GM06990 (cell line): Measurements from ENCODE around the gene UGT2B11.

Source experiments
- DNase-seq: peaks from one replicate; pipeline ENCODE4 v3.0.0-alpha.2; 2011; ENCODE audit not compliant: insufficient read length; ENCODE audit errors: extremely low read depth
- H3K27me3 ChIP-seq: replicated peaks from 2 replicates; pipeline ENCODE4 v1.6.0; 2011; ENCODE audit warnings: low read length; ENCODE audit not compliant: control insufficient read depth, insufficient read depth
- H3K36me3 ChIP-seq: 2 replicates; pipeline ENCODE4 v1.5.1; 2011; ENCODE audit warnings: low read length; ENCODE audit not compliant: control insufficient read depth, insufficient read depth
- H3K4me3 ChIP-seq: replicated peaks from 2 replicates; pipeline ENCODE4 v1.5.1; 2011; ENCODE audit warnings: low read depth, mild to moderate bottlenecking, control low read depth, low read length
- TF ChIP-seq, protein P1 (sequence below): IDR thresholded peaks from 2 replicates; pipeline ENCODE4 v1.5.1; 2011; ENCODE audit warnings: low read length, control low read depth, mild to moderate bottlenecking, inconsistent platforms; ENCODE audit not compliant: insufficient read depth, poor library complexity, severe bottlenecking

Gene UGT2B11

DNA sequence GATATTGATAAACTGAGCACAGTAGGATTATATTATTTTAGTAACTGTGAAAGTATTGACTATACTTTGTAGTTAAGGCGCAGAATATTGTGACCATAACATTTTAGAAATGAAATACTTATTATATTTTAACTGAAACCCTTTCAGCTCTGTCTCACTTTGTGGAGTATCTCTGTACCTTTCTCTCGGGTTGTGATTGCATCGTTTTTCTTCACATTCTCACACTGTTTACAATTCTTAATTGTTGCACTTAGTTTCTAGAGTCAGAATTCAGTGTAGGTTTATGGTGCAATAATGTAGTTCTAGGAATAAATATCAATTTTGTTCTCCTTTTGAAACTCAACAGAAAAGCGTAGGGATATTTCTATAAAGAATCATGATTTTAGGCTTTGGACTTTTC is 60.5 kb downstream of the UGT2B11 start:
- no peaks in the 10 kb centered on the region for H3K36me3 ChIP-seq
- H3K27me3 ChIP-seq, result no peaks in the 10 kb centered on the region
- no peak for DNase-seq
- TF ChIP-seq, protein P1, sequence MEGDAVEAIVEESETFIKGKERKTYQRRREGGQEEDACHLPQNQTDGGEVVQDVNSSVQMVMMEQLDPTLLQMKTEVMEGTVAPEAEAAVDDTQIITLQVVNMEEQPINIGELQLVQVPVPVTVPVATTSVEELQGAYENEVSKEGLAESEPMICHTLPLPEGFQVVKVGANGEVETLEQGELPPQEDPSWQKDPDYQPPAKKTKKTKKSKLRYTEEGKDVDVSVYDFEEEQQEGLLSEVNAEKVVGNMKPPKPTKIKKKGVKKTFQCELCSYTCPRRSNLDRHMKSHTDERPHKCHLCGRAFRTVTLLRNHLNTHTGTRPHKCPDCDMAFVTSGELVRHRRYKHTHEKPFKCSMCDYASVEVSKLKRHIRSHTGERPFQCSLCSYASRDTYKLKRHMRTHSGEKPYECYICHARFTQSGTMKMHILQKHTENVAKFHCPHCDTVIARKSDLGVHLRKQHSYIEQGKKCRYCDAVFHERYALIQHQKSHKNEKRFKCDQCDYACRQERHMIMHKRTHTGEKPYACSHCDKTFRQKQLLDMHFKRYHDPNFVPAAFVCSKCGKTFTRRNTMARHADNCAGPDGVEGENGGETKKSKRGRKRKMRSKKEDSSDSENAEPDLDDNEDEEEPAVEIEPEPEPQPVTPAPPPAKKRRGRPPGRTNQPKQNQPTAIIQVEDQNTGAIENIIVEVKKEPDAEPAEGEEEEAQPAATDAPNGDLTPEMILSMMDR, result no peak
- H3K4me3 ChIP-seq, result no peak overlapping the region
